A549 (cell line): Measurements from ENCODE around the gene SERTAD1. TPM values are rescaled to one million over a fixed set of nuclear protein-coding genes. Genes with fewer than 3 reads are reported as not detected.

Experiments used
- ATAC-seq, 2 experiments: fragments of 200-7000 bp in 1 of 2; fragments of >200 bp in 1 of 2; cut with Nextera tagmentation in 1 of 2; cut with Tn5 transposase in 1 of 2; 3 replicates each; pipeline versions ENCODE4 v1.8.0 to v1.9.1; 2018 to 2020; ENCODE audit warnings: mild to moderate bottlenecking in 1 of 2, moderate library complexity in 1 of 2
- CTCF ChIA-PET: fragments of 300-600 bp; sonication (Branson Sonifier 250); formaldehyde crosslinking; extraction: SDS; loops from one replicate; lab custom pipeline; 2021; ENCODE audit warnings: antibody characterized with exemption, inconsistent platforms; lab: Yijun Ruan, JAX
- POLR2A ChIA-PET: fragments of 350-600 bp; formaldehyde crosslinking; extraction: SDS; loops from one replicate; lab custom pipeline; 2021; ENCODE audit warnings: antibody characterized with exemption, inconsistent platforms; lab: Yijun Ruan, JAX
- DNase-seq, 2 experiments: peaks; one replicate each; pipeline versions ENCODE4 v3.0.0 to v3.0.0-alpha.2; 2011 to 2016; ENCODE audit warnings: low read depth in 1 of 2, low spot score in 1 of 2
- FAIRE-seq: peaks from 2 replicates; lab custom pipeline; 2011; peaks lifted over from hg19 to GRCh38; lab: Jason Lieb, UNC
- H3K27ac ChIP-seq, 2 experiments: fragments of >200 bp; sonication (Bioruptor Twin); formaldehyde crosslinking; 3 replicates each; pipeline ENCODE4 v1.5.1; 2016 to 2017
- H3K4me1 ChIP-seq: fragments of >200 bp; sonication (Bioruptor Twin); formaldehyde crosslinking; 3 replicates; pipeline ENCODE4 v1.6.1; 2016
- H3K4me2 ChIP-seq: fragments of >200 bp; sonication (Bioruptor Twin); formaldehyde crosslinking; 3 replicates; pipeline ENCODE4 v1.6.1; 2016
- H3K4me3 ChIP-seq: fragments of >200 bp; sonication (Bioruptor Twin); formaldehyde crosslinking; 3 replicates; pipeline ENCODE4 v1.5.1; 2016
- H3K9me3 ChIP-seq: fragments of >200 bp; sonication (Bioruptor Twin); formaldehyde crosslinking; 3 replicates; pipeline ENCODE4 v1.6.1; 2016
- BCL3 ChIP-seq: fragments of >200 bp; sonication (Bioruptor Twin); formaldehyde crosslinking; IDR thresholded peaks from 3 replicates; pipeline ENCODE4 v1.6.1; 2016
- CHD2 ChIP-seq: fragments of 150-350 bp; IDR thresholded peaks from 2 replicates; pipeline ENCODE4 v1.6.1; 2014; ENCODE audit warnings: low read length; ENCODE audit not compliant: partially characterized antibody
- EP300 ChIP-seq, 2 experiments: fragments of >200 bp; sonication (Bioruptor Twin); formaldehyde crosslinking; IDR thresholded peaks; 2 replicates in 1 of 2; 3 replicates in 1 of 2; pipeline ENCODE4 v1.6.1; 2016 to 2017
- FOSL2 ChIP-seq, 2 experiments: fragments of 450-650 bp in 1 of 2; fragments of >200 bp in 1 of 2; sonication (Bioruptor Twin) in 1 of 2; formaldehyde crosslinking; IDR thresholded peaks; 2 replicates each; pipeline versions ENCODE4 v1.5.0 to v1.6.1; 2016 to 2020; ENCODE audit warnings: mild to moderate bottlenecking in 1 of 2, moderate library complexity in 1 of 2
- FOXS1 ChIP-seq: fragments of 250-450 bp; sonication (Bioruptor Pico); IDR thresholded peaks from 2 replicates; pipeline ENCODE4 v1.5.0; 2020; ENCODE audit warnings: mild to moderate bottlenecking, moderate library complexity
- HEYL ChIP-seq: fragments of 250-450 bp; sonication (Bioruptor Pico); IDR thresholded peaks from 2 replicates; pipeline ENCODE4 v1.8.0; 2021; ENCODE audit warnings: mild to moderate bottlenecking, moderate library complexity
- HMGXB4 ChIP-seq: fragments of 250-450 bp; sonication (Bioruptor Pico); IDR thresholded peaks from 2 replicates; pipeline ENCODE4 v1.5.0; 2021; ENCODE audit warnings: mild to moderate bottlenecking, moderate library complexity, borderline replicate concordance
- HOXA7 ChIP-seq: fragments of 250-450 bp; sonication (Bioruptor Pico); IDR thresholded peaks from 2 replicates; pipeline ENCODE4 v1.5.0; 2020; ENCODE audit warnings: mild to moderate bottlenecking, moderate library complexity
- HOXB13 ChIP-seq: fragments of 250-450 bp; sonication (Bioruptor Pico); IDR thresholded peaks from 2 replicates; pipeline ENCODE4 v1.5.0; 2020; ENCODE audit warnings: low read depth, mild to moderate bottlenecking, moderate library complexity
- JUNB ChIP-seq: fragments of >200 bp; sonication (Bioruptor Twin); formaldehyde crosslinking; IDR thresholded peaks from 2 replicates; pipeline ENCODE4 v1.6.1; 2016
- KDM1A ChIP-seq: fragments of 200-600 bp; sonication (generic); IDR thresholded peaks from 2 replicates; pipeline ENCODE4 v1.6.1; 2016; ENCODE audit warnings: low read depth, mild to moderate bottlenecking
- KDM5A ChIP-seq: fragments of 200-600 bp; sonication (generic); IDR thresholded peaks from 2 replicates; pipeline ENCODE4 v1.6.1; 2016; ENCODE audit warnings: antibody characterized with exemption, mild to moderate bottlenecking
- NFE2L2 ChIP-seq: fragments of 150-350 bp; conservative IDR thresholded peaks from 2 replicates; pipeline ENCODE4 v1.6.1; 2014; ENCODE audit warnings: low read length
- PHF8 ChIP-seq: fragments of 200-600 bp; sonication (generic); IDR thresholded peaks from 2 replicates; pipeline ENCODE4 v1.6.1; 2016; ENCODE audit warnings: low read depth, mild to moderate bottlenecking, antibody characterized with exemption, moderate library complexity, borderline replicate concordance
- RAD21 ChIP-seq, 2 experiments: fragments of >200 bp in 1 of 2; sonication (Bioruptor Twin) in 1 of 2; formaldehyde crosslinking in 1 of 2; IDR thresholded peaks in 1 of 2; conservative IDR thresholded peaks in 1 of 2; 2 replicates in 1 of 2; 3 replicates in 1 of 2; pipeline ENCODE4 v1.6.1; 2012 to 2018; ENCODE audit warnings: inconsistent platforms in 1 of 2
- RFX5 ChIP-seq: fragments of 450-650 bp; IDR thresholded peaks from 2 replicates; pipeline ENCODE4 v1.7.1; 2014; ENCODE audit warnings: antibody characterized with exemption, mild to moderate bottlenecking, moderate library complexity
- SMC3 ChIP-seq: fragments of >200 bp; sonication (Bioruptor Twin); formaldehyde crosslinking; IDR thresholded peaks from 3 replicates; pipeline ENCODE4 v1.6.1; 2018; ENCODE audit warnings: inconsistent platforms
- SREBF2 ChIP-seq: fragments of 450-650 bp; IDR thresholded peaks from 2 replicates; pipeline ENCODE4 v1.6.1; 2014; ENCODE audit warnings: mild to moderate bottlenecking, moderate library complexity
- ZNF302 ChIP-seq: fragments of 250-450 bp; sonication (Bioruptor Pico); IDR thresholded peaks from 2 replicates; pipeline ENCODE4 v1.9.0; 2021; ENCODE audit warnings: inconsistent platforms, mild to moderate bottlenecking, moderate library complexity
- WGBS: methylation state at CpG from one replicate; pipeline ENCODE4 v1.1.6; 2017; ENCODE audit errors: missing lambda C conversion rate; 5-methylcytosine and 5-hydroxymethylcytosine counted together
- polyA plus RNA-seq, 4 experiments: library from polyadenylated mRNA; depleted of rRNA in 3 of 4; stranded (reverse); fragments of >200 nt; fragmentation: RNase III in 1 of 4; extraction: RNeasy Plus Mini Kit Qiagen cat#74134 plus additional on column Dnase treatment in 1 of 4; gene quantifications; 2 replicates in 3 of 4; 3 replicates in 1 of 4; pipeline ENCODE4 v1.2.3, GENCODE V29; 2011 to 2017
- TF ChIP-seq, protein P1 (sequence below): fragments of >200 bp; sonication (Bioruptor Twin); formaldehyde crosslinking; IDR thresholded peaks from 3 replicates; pipeline ENCODE4 v1.5.1; 2016
- TF ChIP-seq, protein P2 (sequence below): fragments of 200-600 bp; sonication (generic); IDR thresholded peaks from 2 replicates; pipeline ENCODE4 v1.6.1; 2016; ENCODE audit warnings: antibody characterized with exemption, mild to moderate bottlenecking, moderate library complexity

Gene SERTAD1
- polyA plus RNA-seq, 2 of the 4 experiments (the other 2 are of a cell fraction), result 10.7 to 13.6 TPM

DNA sequence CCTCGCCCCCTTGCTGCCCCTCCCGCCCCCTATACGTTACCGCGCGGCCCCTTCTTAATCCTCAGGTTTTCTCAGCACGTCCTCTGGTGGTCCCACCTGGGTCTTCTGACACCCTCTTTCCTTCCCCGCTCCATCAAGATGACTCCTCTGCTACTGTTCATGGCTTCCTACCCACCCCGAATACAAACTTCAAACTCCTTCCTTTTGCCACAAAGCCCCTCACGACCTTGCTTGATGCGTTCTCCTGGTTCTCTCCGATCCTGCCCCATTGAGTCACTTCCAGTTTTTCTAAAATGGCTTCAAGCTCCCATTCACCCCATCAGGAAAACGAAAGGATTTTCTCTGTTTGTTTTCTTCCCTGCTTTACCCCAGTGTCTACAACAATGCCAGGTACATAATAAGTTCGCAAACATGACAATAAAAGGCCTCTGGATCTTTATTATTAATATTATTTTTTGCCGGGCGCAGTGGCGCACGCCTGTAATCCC is 19.1 kb upstream of the SERTAD1 start:
- Histone ChIP-seq H3K4me2 (peak overlapping the region; percentile 95), H3K4me3 (peak overlapping the region; percentile 80), H3K27ac (peak overlapping the region; percentile 88 to 97)
- CTCF ChIA-PET, result interaction anchor here (0.9 to 46.6 kb wide), 9 partner anchors 9 to 85 kb away, joined by 3 to 950 read pairs (median 5); partner anchors contain the start of genes BLVRB, PRX, SERTAD1 and SPTBN4
- POLR2A ChIA-PET, result interaction anchor here (0.6 to 8.8 kb wide), 10 partner anchors 9 to 1309 kb away, joined by 3 to 208 read pairs (median 3); partner anchors contain the start of genes BLVRB and SERTAD1
- WGBS, result 21% methylated on average over 18 of the region's 18 CpGs
- FAIRE-seq (peak; percentile 28), DNase-seq (no peak)
- TF ChIP-seq SMC3 (peak; percentile 74), HMGXB4 (CRISPR knock-in tag) (0 out of 2 replicates have a peak, but pooled peaks have one; percentile 13), RAD21 (conservative IDR thresholded peaks at IDR 0.05 in 1 of 2, IDR thresholded peaks at IDR 0.05 in 1 of 2) (peak; percentile 70 to 74), NFE2L2 (no peak), SREBF2 (no peak), BCL3 (0 out of 3 replicates have a peak, but pooled peaks have one; percentile 56), PHF8 (peak; percentile 36; the same call in 1 of the 2 replicates), FOSL2 (IDR thresholded peaks at IDR 0.05) (no peak), FOSL2 (CRISPR knock-in tag; IDR thresholded peaks at IDR 0.05) (peak; percentile 1; the same call in 1 of the 2 replicates), KDM5A (0 out of 2 replicates have a peak, but pooled peaks have one; percentile 21)
- TF ChIP-seq, protein P1, sequence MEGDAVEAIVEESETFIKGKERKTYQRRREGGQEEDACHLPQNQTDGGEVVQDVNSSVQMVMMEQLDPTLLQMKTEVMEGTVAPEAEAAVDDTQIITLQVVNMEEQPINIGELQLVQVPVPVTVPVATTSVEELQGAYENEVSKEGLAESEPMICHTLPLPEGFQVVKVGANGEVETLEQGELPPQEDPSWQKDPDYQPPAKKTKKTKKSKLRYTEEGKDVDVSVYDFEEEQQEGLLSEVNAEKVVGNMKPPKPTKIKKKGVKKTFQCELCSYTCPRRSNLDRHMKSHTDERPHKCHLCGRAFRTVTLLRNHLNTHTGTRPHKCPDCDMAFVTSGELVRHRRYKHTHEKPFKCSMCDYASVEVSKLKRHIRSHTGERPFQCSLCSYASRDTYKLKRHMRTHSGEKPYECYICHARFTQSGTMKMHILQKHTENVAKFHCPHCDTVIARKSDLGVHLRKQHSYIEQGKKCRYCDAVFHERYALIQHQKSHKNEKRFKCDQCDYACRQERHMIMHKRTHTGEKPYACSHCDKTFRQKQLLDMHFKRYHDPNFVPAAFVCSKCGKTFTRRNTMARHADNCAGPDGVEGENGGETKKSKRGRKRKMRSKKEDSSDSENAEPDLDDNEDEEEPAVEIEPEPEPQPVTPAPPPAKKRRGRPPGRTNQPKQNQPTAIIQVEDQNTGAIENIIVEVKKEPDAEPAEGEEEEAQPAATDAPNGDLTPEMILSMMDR, result peak; percentile 58
- TF ChIP-seq, all 56 proteins: peak for 8
- Histone ChIP-seq H3K9me3 (no peaks in the 10 kb centered on the region), H3K4me1 (peaks cover 23% of the 10 kb centered on the region)
- no peak for ATAC-seq

DNA sequence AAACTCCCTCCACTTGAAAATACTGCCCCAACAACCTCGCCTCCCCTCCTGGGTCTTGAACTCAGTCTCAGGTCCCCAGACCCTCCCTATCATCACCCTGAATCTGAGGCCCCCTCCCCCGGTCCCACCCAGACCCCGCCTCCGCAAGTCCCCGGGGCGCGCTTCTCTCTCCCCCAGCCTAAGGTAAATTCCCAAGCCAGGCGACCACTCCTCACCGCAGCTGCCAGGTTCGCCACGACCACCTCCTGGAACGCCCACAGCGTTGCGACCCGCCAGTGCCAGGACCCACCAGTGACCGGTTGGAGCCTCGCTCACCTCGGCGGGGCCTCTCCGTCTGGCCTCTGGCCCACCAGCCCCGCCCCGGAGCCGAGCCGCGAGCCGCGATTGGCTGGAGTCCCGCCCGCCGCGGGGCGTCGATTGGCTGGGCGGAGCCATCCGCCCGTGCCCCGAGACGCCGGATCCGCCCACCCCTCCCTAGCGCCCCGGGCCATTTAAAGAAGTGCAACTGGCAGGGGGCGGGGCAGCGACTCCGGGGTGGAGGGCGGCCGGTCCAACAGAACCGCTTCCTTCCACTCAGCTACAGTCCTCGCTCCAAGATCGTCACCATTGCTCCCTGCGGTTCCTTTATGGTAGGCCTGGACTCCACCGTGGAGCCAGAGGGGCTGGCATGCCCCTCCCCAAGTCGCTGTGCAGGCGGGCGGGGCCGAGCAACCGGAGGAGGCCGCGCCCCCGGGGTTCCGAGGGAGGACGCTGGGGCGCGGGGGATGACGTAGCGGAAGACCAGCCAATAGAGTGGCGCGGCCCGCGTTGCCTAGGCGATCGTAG is 18.4 kb upstream of the SERTAD1 start, which contains the start of gene SERTAD3:
SERTAD3 (minus strand) TSS at position 336 of the 825 bp plus-strand sequence. CDS start 2,255 bp downstream, outside the sequence.
- H3K4me2 ChIP-seq, result peak within 1 kb of the TSS; percentile 95
- ATAC-seq (peak; percentile 74 to 84), DNase-seq (peak; percentile 99 to 100), FAIRE-seq (peak; percentile 72)
- H3K4me1 ChIP-seq, result peaks cover 23% of the 10 kb centered on the region
- ChIA-PET CTCF (interaction anchor here (0.6 to 46.6 kb wide), 14 partner anchors 10 to 301 kb away, joined by 3 to 950 read pairs (median 5); partner anchors contain the start of genes BLVRB, PRX, SERTAD1 and SPTBN4), POLR2A (interaction anchor here (0.6 to 8.8 kb wide), 18 partner anchors 9 to 1309 kb away, joined by 3 to 208 read pairs (median 6); partner anchors contain the start of genes BLVRB, C19orf47, PLD3 and SERTAD1)
- 1% methylated on average over 48 of the region's 72 CpGs for WGBS
- peak within 1 kb of the TSS; percentile 88 to 97 for H3K27ac ChIP-seq
- H3K4me3 ChIP-seq, result peak within 1 kb of the TSS; percentile 80
- H3K9me3 ChIP-seq, result no peaks in the 10 kb centered on the region
- TF ChIP-seq, protein P2, sequence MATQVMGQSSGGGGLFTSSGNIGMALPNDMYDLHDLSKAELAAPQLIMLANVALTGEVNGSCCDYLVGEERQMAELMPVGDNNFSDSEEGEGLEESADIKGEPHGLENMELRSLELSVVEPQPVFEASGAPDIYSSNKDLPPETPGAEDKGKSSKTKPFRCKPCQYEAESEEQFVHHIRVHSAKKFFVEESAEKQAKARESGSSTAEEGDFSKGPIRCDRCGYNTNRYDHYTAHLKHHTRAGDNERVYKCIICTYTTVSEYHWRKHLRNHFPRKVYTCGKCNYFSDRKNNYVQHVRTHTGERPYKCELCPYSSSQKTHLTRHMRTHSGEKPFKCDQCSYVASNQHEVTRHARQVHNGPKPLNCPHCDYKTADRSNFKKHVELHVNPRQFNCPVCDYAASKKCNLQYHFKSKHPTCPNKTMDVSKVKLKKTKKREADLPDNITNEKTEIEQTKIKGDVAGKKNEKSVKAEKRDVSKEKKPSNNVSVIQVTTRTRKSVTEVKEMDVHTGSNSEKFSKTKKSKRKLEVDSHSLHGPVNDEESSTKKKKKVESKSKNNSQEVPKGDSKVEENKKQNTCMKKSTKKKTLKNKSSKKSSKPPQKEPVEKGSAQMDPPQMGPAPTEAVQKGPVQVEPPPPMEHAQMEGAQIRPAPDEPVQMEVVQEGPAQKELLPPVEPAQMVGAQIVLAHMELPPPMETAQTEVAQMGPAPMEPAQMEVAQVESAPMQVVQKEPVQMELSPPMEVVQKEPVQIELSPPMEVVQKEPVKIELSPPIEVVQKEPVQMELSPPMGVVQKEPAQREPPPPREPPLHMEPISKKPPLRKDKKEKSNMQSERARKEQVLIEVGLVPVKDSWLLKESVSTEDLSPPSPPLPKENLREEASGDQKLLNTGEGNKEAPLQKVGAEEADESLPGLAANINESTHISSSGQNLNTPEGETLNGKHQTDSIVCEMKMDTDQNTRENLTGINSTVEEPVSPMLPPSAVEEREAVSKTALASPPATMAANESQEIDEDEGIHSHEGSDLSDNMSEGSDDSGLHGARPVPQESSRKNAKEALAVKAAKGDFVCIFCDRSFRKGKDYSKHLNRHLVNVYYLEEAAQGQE, result no peak
- TF ChIP-seq RAD21 (conservative IDR thresholded peaks at IDR 0.05 in 1 of 2, IDR thresholded peaks at IDR 0.05 in 1 of 2) (no peak), BCL3 (peak; percentile 92), CHD2 (no peak), HOXA7 (CRISPR knock-in tag) (no peak), FOSL2 (IDR thresholded peaks at IDR 0.05) (no peak), FOSL2 (CRISPR knock-in tag; IDR thresholded peaks at IDR 0.05) (no peak), RFX5 (peak; percentile 29), EP300 (IDR thresholded peaks at IDR 0.05) (no peak), HEYL (CRISPR knock-in tag) (no peak), HOXB13 (CRISPR knock-in tag) (no peak), KDM1A (no peak), JUNB (no peak), ZNF302 (no peak), FOXS1 (CRISPR knock-in tag) (no peak)
